HepG2 (cell line): ENCODE data around the gene AHCTF1. TPM values are rescaled to one million over a fixed set of nuclear protein-coding genes. Genes with fewer than 3 reads are reported as not detected.

ENCODE experiments used
- ARHGAP35 ChIP-seq: sonication (generic); formaldehyde crosslinking; IDR thresholded peaks from 2 replicates; pipeline ENCODE4 v1.9.0; 2022; ENCODE audit warnings: mild to moderate bottlenecking, inconsistent platforms, moderate library complexity, missing genetic modification reagents, borderline replicate concordance
- CBX5 ChIP-seq: sonication (generic); formaldehyde crosslinking; IDR thresholded peaks from 2 replicates; pipeline ENCODE4 v1.4.0; 2020; ENCODE audit warnings: missing genetic modification reagents, borderline replicate concordance
- HDAC2 ChIP-seq: sonication (generic); formaldehyde crosslinking; IDR thresholded peaks from 2 replicates; pipeline ENCODE4 v1.4.0; 2020; ENCODE audit warnings: missing genetic modification reagents
- HES4 ChIP-seq: sonication (generic); formaldehyde crosslinking; IDR thresholded peaks from 2 replicates; pipeline ENCODE4 v1.9.0; 2021; ENCODE audit warnings: mild to moderate bottlenecking, missing genetic modification reagents, borderline replicate concordance
- HOXA9 ChIP-seq: sonication (generic); formaldehyde crosslinking; IDR thresholded peaks from 2 replicates; pipeline ENCODE4 v1.8.1; 2022; ENCODE audit warnings: missing genetic modification reagents, mild to moderate bottlenecking, moderate library complexity, borderline replicate concordance
- IKZF4 ChIP-seq: sonication (generic); formaldehyde crosslinking; IDR thresholded peaks from 2 replicates; pipeline ENCODE4 v1.5.1; 2020; ENCODE audit warnings: borderline replicate concordance, mild to moderate bottlenecking, low read depth, missing genetic modification reagents; ENCODE audit errors: not compliant biosample characterization
- NFE2L2 ChIP-seq: fragments of 150-350 bp; IDR thresholded peaks from 2 replicates; pipeline ENCODE4 v1.6.1; 2014; ENCODE audit warnings: low read length
- NFKB2 ChIP-seq: sonication (generic); formaldehyde crosslinking; IDR thresholded peaks from 2 replicates; pipeline ENCODE4 v1.4.0; 2020; ENCODE audit warnings: missing genetic modification reagents, borderline replicate concordance
- POLR2AphosphoS2 ChIP-seq: IDR thresholded peaks from 2 replicates; pipeline ENCODE4 v1.6.1; 2011; ENCODE audit warnings: low read depth, low read length, improper control_type of control experiment
- SKI ChIP-seq: fragments of 450-650 bp; IDR thresholded peaks from one replicate; pipeline ENCODE4 v1.6.1; 2018; ENCODE audit warnings: mild to moderate bottlenecking; ENCODE audit not compliant: partially characterized antibody
- SOX5 ChIP-seq: IDR thresholded peaks from 2 replicates; pipeline ENCODE4 v1.6.1; 2016; ENCODE audit warnings: borderline replicate concordance
- TAF1 ChIP-seq: sonication (generic); formaldehyde crosslinking; IDR thresholded peaks from 2 replicates; pipeline ENCODE4 v1.4.0; 2020; ENCODE audit warnings: missing genetic modification reagents
- ZBTB2 ChIP-seq: sonication (generic); formaldehyde crosslinking; IDR thresholded peaks from 2 replicates; pipeline ENCODE4 v1.8.0; 2022; ENCODE audit warnings: low read depth, missing genetic modification reagents
- ZBTB21 ChIP-seq: sonication (generic); formaldehyde crosslinking; IDR thresholded peaks from 2 replicates; pipeline ENCODE4 v1.4.0; 2020; ENCODE audit warnings: missing genetic modification reagents
- ZBTB8A ChIP-seq: sonication (generic); formaldehyde crosslinking; IDR thresholded peaks from 2 replicates; pipeline ENCODE4 v1.4.0; 2020; ENCODE audit warnings: mild to moderate bottlenecking, low read depth, missing genetic modification reagents, borderline replicate concordance
- ZC3H13 ChIP-seq: sonication (generic); formaldehyde crosslinking; IDR thresholded peaks from 2 replicates; pipeline ENCODE4 v1.8.1; 2023; ENCODE audit warnings: mild to moderate bottlenecking, missing genetic modification reagents, moderate library complexity
- ZEB1 ChIP-seq: IDR thresholded peaks from 2 replicates; pipeline ENCODE4 v1.6.1; 2012; ENCODE audit warnings: mild to moderate bottlenecking, low read depth, inconsistent platforms; ENCODE audit not compliant: insufficient replicate concordance
- ZNF367 ChIP-seq: sonication (generic); formaldehyde crosslinking; IDR thresholded peaks from 2 replicates; pipeline ENCODE4 v1.4.0; 2020; ENCODE audit warnings: missing genetic modification reagents, borderline replicate concordance
- ZNF468 ChIP-seq: sonication (generic); formaldehyde crosslinking; IDR thresholded peaks from 2 replicates; pipeline ENCODE4 v1.8.0; 2022; ENCODE audit warnings: mild to moderate bottlenecking, moderate library complexity, missing genetic modification reagents
- ZNF569 ChIP-seq: sonication (generic); formaldehyde crosslinking; IDR thresholded peaks from 2 replicates; pipeline ENCODE4 v1.5.0; 2020; ENCODE audit warnings: mild to moderate bottlenecking, missing genetic modification reagents, moderate library complexity, borderline replicate concordance
- ZNF577 ChIP-seq: sonication (generic); formaldehyde crosslinking; IDR thresholded peaks from 2 replicates; pipeline ENCODE4 v1.4.0; 2020; ENCODE audit warnings: mild to moderate bottlenecking, low read depth, missing genetic modification reagents, borderline replicate concordance
- ZNF616 ChIP-seq: sonication (generic); formaldehyde crosslinking; IDR thresholded peaks from 2 replicates; pipeline ENCODE4 v1.5.0; 2020; ENCODE audit warnings: low read depth, mild to moderate bottlenecking, missing genetic modification reagents
- ZNF652 ChIP-seq: IDR thresholded peaks from 2 replicates; pipeline ENCODE4 v1.6.1; 2016; ENCODE audit warnings: low read depth, borderline replicate concordance
- polyA plus RNA-seq, 8 experiments: library from polyadenylated mRNA; depleted of rRNA in 3 of 8; stranded (reverse) in 7 of 8; unstranded in 1 of 8; fragments of >200 nt; fragmentation: Illumina TruSeq in 4 of 8; extraction: Trizol in 4 of 8; gene quantifications; 2 replicates each; pipeline versions ENCODE4 v1.2.1 to v1.2.3, GENCODE V29; 2011 to 2016; ENCODE audit warnings: low read depth in 4 of 8, missing spikeins in 1 of 8, mixed read lengths in 1 of 8; ENCODE audit not compliant: insufficient read depth in 1 of 8
- total RNA-seq, 5 experiments: library from RNA; depleted of rRNA; stranded (reverse); fragments of >200 nt; fragmentation: Illumina TruSeq; extraction: Trizol; gene quantifications; 2 replicates each; pipeline ENCODE4 v1.2.3, GENCODE V29; 2016; ENCODE audit warnings: low read depth in 1 of 5

Gene AHCTF1
- total and polyA plus RNA-seq, 2 of the 13 experiments (the other 11 are each of a cell fraction or from before 2014, with no cell fraction given): 16.6 to 45.9 TPM

GRCh38 chr1:246931549-246932365 is at the start of gene AHCTF1 (continued):
- no peak for TF ChIP-seq ZNF577 (CRISPR knock-in tag)
- TF ChIP-seq ZNF616 (CRISPR knock-in tag): peak; percentile 50; the same call in 1 of the 2 replicates
- TF ChIP-seq ZC3H13 (CRISPR knock-in tag): peak; percentile 84; the same call in 1 of the 2 replicates
- no peak for TF ChIP-seq ZNF652 (CRISPR knock-in tag)
- 0 out of 2 replicates have a peak, but pooled peaks have one; percentile 34 for TF ChIP-seq ZBTB8A
- TF ChIP-seq TAF1: peak; percentile 94
- TF ChIP-seq ZEB1: no peak
- no peak for TF ChIP-seq SKI
- no peak for TF ChIP-seq ZBTB21
- peak; percentile 25; the same call in 1 of the 2 replicates for TF ChIP-seq HOXA9 (CRISPR knock-in tag)
- TF ChIP-seq NFKB2 (CRISPR knock-in tag): no peak; the same call in 1 of the 2 replicates
- no peak; the same call in 1 of the 2 replicates for TF ChIP-seq ARHGAP35
- TF ChIP-seq ZNF367 (CRISPR knock-in tag): no peak; the same call in 1 of the 2 replicates
- TF ChIP-seq ZBTB2 (CRISPR knock-in tag): peak; percentile 87
- TF ChIP-seq SOX5 (CRISPR knock-in tag): peak; percentile 65; the same call in 1 of the 2 replicates
- TF ChIP-seq ZNF468: peak; percentile 91; the same call in 1 of the 2 replicates
- TF ChIP-seq POLR2AphosphoS2: no peak
- peak; percentile 91 for TF ChIP-seq HES4 (CRISPR knock-in tag)
- peak; percentile 62 for TF ChIP-seq IKZF4
- no peak for TF ChIP-seq ZNF569 (CRISPR knock-in tag)
- TF ChIP-seq HDAC2: peak; percentile 41; the same call in 1 of the 2 replicates
- TF ChIP-seq CBX5: peak; percentile 91; the same call in 1 of the 2 replicates
- TF ChIP-seq NFE2L2: no peak
